Mesodermal cell (in vitro differentiated cells): ENCODE data around the gene MFGE8.

Source experiments
- H3K27ac ChIP-seq: 2 replicates; pipeline ENCODE4 v1.7.0; 2013; ENCODE audit warnings: mild to moderate bottlenecking, low read depth, low read length, moderate library complexity; ENCODE audit not compliant: severe bottlenecking
- H3K36me3 ChIP-seq: 2 replicates; pipeline ENCODE4 v1.7.1; 2013; ENCODE audit warnings: mild to moderate bottlenecking, low read length, moderate library complexity; ENCODE audit not compliant: control insufficient read depth, insufficient read depth
- H3K4me1 ChIP-seq: one replicate; pipeline ENCODE4 v1.7.1; 2013; ENCODE audit warnings: mild to moderate bottlenecking, low read length; ENCODE audit not compliant: insufficient read depth, control insufficient read depth, poor library complexity, severe bottlenecking
- H3K4me3 ChIP-seq: 2 replicates; pipeline ENCODE4 v1.7.0; 2013; ENCODE audit warnings: low read length, control low read depth, mild to moderate bottlenecking; ENCODE audit not compliant: insufficient read depth, poor library complexity, severe bottlenecking; ENCODE audit errors: extremely low read depth
- H3K9me3 ChIP-seq: 2 replicates; pipeline ENCODE4 v1.7.1; 2013; ENCODE audit warnings: mild to moderate bottlenecking, low read length, moderate library complexity; ENCODE audit not compliant: control insufficient read depth
- WGBS, 2 experiments: methylation state at CpG; one replicate each; pipeline ENCODE4 v1.1.5; 2013; ENCODE audit warnings: missing lambda C conversion rate in 2 of 2; ENCODE audit not compliant: insufficient coverage in 2 of 2; 5-methylcytosine and 5-hydroxymethylcytosine counted together

MFGE8 gene

DNA sequence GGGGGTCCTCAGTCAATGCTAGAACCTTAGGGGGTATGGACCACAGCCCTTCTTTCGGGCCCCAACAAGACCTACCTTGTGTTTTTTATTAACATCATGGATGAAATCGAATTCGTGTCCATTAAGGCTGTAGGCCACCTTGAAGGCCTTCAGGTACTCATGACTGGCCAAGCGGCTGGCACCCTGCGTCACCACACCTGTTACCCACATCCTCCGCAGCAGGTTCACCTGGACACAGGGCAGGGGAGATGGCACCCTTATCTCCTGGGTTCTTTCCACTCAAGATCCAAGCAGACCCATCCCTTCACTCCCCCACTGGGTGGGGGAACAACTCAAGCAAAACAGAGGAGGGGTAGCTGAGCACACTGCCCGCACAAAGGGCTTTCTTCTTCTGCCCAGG lies 6.6 kb downstream of the MFGE8 start:
- H3K36me3 ChIP-seq: peaks cover 93% of the 10 kb centered on the region

DNA sequence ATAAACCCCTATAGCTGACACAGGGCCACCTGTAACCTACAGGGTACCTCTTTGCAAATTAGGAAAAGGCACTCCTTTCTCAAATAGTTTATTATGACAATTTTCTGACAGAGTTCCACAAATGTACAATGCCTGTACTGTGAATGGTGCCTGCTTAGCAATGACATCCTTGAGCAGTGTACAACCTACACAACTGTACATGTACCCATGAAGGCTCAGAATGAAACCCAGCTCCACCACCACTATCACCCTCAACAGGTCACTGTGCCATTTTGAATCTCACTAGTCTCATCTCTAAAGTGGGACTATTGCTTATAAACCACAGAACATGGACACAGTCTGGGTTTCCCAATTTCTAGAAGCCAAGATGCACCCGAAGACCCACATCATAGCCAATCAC lies 7.0 kb downstream of the MFGE8 start:
- H3K4me1 ChIP-seq: peaks cover 29% of the 10 kb centered on the region
- H3K4me3 ChIP-seq: no peak overlapping the region
- H3K27ac ChIP-seq: no peak overlapping the region
- no peaks in the 10 kb centered on the region for H3K9me3 ChIP-seq
- H3K36me3 ChIP-seq: peaks cover 96% of the 10 kb centered on the region
- WGBS, 2 experiments: 92 to 100% methylated on average over 1 of the region's 1 CpG

More for the DNA sequence above, 6.6 kb downstream of the MFGE8 start:
- Histone ChIP-seq H3K4me3 (no peak overlapping the region), H3K27ac (no peak overlapping the region), H3K9me3 (no peaks in the 10 kb centered on the region), H3K4me1 (peaks cover 26% of the 10 kb centered on the region)
- 85 to 93% methylated on average over 4 to 5 of the region's 7 CpGs for WGBS, 2 experiments

DNA sequence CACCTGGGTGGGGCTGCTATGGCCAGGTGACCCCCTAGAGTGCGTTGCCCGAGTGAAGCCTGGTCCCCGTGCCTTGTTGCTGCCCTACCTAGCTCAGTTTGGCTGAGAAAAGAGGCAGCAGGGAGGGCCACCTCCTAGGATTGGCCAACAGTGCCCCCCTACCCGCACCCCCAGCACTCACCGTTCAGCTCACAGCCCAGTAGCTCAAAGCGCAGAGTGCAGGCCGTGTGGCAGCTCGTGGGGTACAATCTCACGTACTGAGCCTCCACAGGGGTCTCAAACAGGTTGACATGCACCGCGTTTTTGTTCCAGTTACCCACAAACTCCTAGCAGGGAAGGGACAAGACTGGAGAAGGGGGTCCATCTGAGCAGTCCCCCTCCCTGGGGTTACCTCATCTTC lies 7.6 kb downstream of the MFGE8 start:
- H3K27ac ChIP-seq: no peak overlapping the region

DNA sequence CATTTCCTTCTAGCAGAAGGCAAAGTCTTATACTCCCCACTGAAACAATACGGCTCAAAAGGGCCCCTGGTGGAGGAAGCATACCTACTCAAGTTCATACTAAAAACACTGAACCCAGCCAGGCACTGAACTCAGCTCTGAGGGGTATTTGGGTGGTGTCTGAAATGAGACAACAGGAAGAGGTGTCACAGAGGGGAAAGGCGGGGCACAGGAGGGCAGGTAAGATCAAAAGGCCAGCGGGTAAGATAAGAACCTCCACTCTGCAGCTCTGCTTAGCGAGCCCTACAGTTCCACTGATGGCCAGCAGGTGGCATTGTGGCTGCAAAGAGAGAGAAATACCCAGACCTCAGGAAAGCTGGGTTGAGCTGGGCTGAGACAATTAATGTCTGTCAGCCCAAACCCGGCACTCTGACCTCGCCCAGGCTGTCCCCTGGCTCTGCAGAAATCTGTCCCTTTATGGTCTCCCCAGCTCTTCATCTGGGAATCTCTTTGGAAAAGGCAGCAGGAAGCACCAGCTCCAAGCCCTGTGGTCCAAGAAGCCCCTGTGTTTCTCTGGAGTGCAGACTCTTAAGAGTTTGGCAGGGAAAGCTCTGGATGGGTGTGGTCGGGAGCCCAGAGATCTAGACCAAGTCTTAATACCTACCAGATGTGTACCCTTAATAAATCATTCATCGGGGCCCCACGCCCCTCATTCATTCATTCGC lies 8.4 kb downstream of the MFGE8 start:
- Histone ChIP-seq H3K9me3 (no peaks in the 10 kb centered on the region), H3K36me3 (peaks cover 93% of the 10 kb centered on the region), H3K4me3 (no peak overlapping the region), H3K27ac (no peak overlapping the region), H3K4me1 (peaks cover 36% of the 10 kb centered on the region)
- WGBS, 2 experiments: 26 to 51% methylated on average over 5 to 7 of the region's 10 CpGs

More for the DNA sequence above, 7.6 kb downstream of the MFGE8 start:
- H3K36me3 ChIP-seq: peaks cover 97% of the 10 kb centered on the region
- peaks cover 31% of the 10 kb centered on the region for H3K4me1 ChIP-seq
- no peak overlapping the region for H3K4me3 ChIP-seq
- WGBS, 2 experiments: 99 to 100% methylated on average over 5 to 10 of the region's 11 CpGs
- no peaks in the 10 kb centered on the region for H3K9me3 ChIP-seq

DNA sequence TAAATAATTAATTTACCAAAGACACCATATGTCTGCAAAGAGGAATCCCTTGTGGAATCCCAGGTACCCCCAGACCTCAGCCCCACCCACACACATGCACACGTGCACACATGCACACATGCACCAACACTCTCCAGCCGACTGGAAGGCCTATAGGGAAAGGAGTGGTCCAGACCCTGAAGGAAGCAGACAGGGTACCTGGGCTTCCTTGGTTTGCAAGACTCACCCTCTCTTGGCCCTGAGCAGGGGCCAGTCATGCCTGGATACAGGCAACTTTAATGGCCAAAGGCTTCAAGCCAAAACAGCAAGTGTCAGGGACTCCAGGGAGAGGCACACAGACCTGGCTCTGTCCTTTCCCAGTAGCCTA lies 8.9 kb downstream of the MFGE8 start:
- Histone ChIP-seq H3K4me1 (peaks cover 31% of the 10 kb centered on the region), H3K27ac (no peak overlapping the region), H3K36me3 (peaks cover 94% of the 10 kb centered on the region), H3K4me3 (no peak overlapping the region), H3K9me3 (no peaks in the 10 kb centered on the region)
- WGBS, 2 experiments: 93 to 100% methylated on average over 1 to 2 of the region's 2 CpGs

DNA sequence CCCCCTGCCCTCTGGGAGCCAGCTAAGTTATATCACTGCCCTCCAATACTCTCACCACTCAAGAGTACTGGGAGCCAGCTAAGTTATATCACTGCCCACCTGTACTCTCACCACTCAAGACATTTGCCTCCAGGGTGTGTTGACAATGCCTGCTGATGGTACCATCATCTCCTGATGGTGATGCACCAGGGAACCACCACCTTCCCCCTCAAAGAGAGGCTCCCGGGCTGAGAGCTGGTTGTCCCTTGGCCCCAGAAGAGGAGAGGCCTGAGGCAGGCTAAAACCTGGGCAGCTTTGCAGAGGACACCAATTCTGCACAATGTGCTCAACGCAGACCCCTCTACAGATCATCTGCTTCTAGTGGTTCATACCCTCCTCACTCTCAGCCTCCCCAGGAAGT lies 10.3 kb downstream of the MFGE8 start:
- no peak overlapping the region for H3K4me3 ChIP-seq
- no peaks in the 10 kb centered on the region for H3K9me3 ChIP-seq
- 100% methylated on average over 2 of the region's 2 CpGs for WGBS, 2 experiments
- no peak overlapping the region for H3K27ac ChIP-seq
- peaks cover 87% of the 10 kb centered on the region for H3K36me3 ChIP-seq
- peaks cover 25% of the 10 kb centered on the region for H3K4me1 ChIP-seq

DNA sequence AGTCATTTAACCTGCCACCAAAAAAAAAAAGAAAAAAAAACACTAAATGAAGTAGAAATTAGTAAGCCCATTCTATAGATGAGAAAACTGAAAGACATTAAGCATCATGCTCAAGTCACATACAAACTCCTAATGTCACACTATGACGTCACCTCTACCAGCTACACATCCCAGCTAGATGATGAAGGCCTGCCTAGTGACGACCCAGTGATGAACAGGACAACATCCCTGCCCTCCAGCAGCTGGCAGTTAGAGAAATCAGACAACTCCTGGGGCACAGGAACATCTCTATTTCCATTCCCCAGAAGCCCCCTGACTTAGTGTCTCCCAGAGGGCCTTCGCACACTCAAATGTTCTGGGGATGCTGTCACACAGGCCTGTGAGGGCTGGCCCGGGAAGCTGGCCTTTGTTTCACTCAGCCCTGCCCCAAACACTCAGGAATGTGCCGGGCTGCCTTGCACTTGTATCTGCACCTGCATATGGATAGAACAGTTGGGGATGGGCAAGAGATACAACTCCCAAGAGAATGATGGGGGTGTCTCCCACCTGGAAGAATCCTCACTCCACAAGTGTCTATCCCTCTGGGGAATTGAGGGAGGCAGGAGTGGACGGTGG lies 10.9 kb downstream of the MFGE8 start:
- peaks cover 82% of the 10 kb centered on the region for H3K36me3 ChIP-seq
- WGBS, 2 experiments: 96 to 100% methylated on average over 3 of the region's 6 CpGs

DNA sequence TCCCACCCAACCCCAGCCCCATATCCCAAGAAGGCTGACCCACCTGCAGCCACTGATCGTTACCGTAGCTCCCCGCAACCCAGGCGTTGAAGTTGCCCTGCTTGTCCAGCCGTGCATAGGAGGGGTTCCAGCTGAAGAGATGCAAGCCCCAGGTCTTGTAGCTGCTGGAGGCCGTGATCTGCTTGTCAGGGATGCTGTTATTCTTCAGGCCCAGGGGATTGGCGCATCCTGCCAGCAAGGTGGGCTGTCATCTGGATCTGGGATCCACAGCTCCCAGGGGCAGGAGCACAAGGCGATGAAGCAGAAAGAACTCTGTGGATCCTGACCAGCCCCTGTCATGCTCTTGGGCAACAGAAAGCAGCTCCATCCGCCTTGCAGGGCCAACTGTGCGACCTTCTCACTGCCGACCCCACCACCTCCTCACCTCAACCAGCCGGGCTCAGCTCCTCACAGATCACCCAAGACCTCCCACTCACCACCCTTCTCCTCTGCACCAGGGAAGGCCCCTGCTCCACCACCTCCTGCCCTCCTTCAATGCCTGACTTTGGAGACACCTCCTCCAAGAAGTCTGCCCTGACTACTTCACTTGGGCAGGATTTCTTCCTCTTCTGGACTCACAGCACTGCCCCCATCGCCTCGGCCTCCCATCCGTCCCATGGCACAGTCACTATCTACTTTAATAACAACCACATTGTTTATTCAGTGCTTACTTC lies 11.5 kb downstream of the MFGE8 start:
- WGBS, 2 experiments: 92 to 99% methylated on average over 10 to 13 of the region's 15 CpGs
- Histone ChIP-seq H3K4me1 (peaks cover 35% of the 10 kb centered on the region), H3K9me3 (no peaks in the 10 kb centered on the region), H3K27ac (no peak overlapping the region), H3K4me3 (no peak overlapping the region), H3K36me3 (peaks cover 75% of the 10 kb centered on the region)

More for the DNA sequence above, 10.9 kb downstream of the MFGE8 start:
- H3K4me1 ChIP-seq: peaks cover 28% of the 10 kb centered on the region
- H3K9me3 ChIP-seq: no peaks in the 10 kb centered on the region
- no peak overlapping the region for H3K27ac ChIP-seq
- H3K4me3 ChIP-seq: no peak overlapping the region

DNA sequence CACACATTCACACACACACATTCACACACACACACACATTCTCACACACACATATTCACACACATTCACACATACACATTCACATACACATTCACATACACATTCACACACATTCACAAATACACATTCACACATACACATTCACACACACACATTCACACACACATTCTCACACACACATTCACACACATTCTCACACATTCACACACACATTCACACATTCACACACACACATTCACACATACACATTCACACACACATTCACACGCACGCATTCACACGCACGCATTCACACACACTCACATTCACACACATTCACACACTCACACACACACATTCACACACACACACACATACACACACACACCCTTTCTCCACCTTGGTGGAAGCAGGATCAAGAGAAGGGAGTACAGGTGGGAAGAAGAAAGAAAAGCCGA lies 12.2 kb downstream of the MFGE8 start:
- Histone ChIP-seq H3K27ac (peak overlapping the region; percentile 54), H3K9me3 (no peaks in the 10 kb centered on the region), H3K4me1 (peaks cover 41% of the 10 kb centered on the region), H3K36me3 (peaks cover 68% of the 10 kb centered on the region), H3K4me3 (no peak overlapping the region)
- WGBS, 2 experiments: 97 to 100% methylated on average over 1 to 4 of the region's 5 CpGs

DNA sequence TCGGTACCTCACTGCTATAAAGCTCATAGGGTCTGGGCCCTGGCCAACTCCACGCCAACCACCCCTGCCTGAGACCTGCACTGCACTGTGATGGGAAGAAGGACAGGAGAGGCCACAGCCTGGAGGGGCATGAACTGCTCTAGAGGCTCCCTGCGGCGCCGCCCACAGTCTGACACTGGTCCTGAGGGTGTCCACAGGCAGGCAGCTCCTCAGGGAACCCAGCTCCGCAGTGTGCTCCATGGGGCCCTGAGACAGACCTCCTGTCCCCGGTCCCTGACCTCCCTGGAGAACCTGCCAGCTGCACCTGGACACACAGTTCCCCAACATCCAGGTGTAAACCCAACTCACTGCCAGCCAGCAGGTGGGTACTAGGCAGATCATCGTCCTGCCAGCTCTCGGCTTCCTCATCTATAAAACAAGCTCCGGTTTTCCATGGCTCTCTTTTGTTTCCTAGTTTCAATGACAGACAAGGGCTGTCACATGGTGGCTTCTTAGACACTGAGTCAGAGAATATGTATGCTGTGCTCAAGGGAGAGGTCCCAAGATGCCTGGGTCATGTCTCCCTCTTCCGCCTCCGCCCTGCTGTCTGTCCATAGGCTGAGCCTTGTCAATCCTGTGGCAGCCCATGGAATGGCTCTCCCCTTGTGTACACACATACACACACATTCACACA lies 12.7 kb downstream of the MFGE8 start:
- no peak overlapping the region for H3K4me3 ChIP-seq
- H3K36me3 ChIP-seq: peaks cover 63% of the 10 kb centered on the region
- H3K27ac ChIP-seq: peak overlapping the region; percentile 73
- WGBS, 2 experiments: 93 to 100% methylated on average over 10 of the region's 12 CpGs
- peaks cover 42% of the 10 kb centered on the region for H3K4me1 ChIP-seq
- H3K9me3 ChIP-seq: no peaks in the 10 kb centered on the region
